ENCODE measurements around the gene MLPH.

DNA sequence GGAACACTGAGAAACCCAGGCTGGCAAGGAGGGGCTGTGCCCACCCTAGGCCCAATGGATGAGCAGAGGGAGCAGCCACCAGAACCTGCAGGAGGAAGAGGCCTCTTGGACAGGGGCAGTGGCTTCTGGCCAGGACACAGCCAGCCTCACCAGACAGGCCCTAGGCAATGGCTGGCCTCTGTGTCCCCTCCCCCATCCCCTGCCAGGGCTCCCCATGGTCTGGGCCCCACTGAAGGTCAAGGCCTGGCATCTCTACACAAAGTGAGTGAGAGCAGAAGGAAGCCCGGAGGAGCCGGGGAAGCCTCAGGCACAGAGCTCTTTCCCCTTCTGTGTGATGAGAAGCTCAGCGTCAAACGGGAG, 85.7 kb downstream of the MLPH start:
- TF ChIP-seq EZH2phosphoT487 (IDR thresholded peaks at IDR 0.05; ENCODE audit: insufficient read depth, low read depth) (no peak), EZH2 (IDR thresholded peaks at IDR 0.05; ENCODE audit: insufficient read depth, poor library complexity, severe bottlenecking) (no peak)

Data from GM23248 (cell line).